Epithelial cell of esophagus (primary cell): ENCODE measurements around the gene DST.

Source experiments
- DNase-seq: peaks from one replicate; pipeline ENCODE4 v3.0.0; 2010; ENCODE audit warnings: low read depth
- H3K4me3 ChIP-seq: 2 replicates; pipeline ENCODE4 v1.5.1; 2011; ENCODE audit warnings: mild to moderate bottlenecking, low read length, control low read depth
- TF ChIP-seq, protein P1 (sequence below): IDR thresholded peaks from 2 replicates; pipeline ENCODE4 v1.5.1; 2011; ENCODE audit warnings: low read depth, mild to moderate bottlenecking, low read length, control low read depth, inconsistent platforms; ENCODE audit not compliant: insufficient read depth; ENCODE audit errors: missing control alignments

The DST gene

DNA sequence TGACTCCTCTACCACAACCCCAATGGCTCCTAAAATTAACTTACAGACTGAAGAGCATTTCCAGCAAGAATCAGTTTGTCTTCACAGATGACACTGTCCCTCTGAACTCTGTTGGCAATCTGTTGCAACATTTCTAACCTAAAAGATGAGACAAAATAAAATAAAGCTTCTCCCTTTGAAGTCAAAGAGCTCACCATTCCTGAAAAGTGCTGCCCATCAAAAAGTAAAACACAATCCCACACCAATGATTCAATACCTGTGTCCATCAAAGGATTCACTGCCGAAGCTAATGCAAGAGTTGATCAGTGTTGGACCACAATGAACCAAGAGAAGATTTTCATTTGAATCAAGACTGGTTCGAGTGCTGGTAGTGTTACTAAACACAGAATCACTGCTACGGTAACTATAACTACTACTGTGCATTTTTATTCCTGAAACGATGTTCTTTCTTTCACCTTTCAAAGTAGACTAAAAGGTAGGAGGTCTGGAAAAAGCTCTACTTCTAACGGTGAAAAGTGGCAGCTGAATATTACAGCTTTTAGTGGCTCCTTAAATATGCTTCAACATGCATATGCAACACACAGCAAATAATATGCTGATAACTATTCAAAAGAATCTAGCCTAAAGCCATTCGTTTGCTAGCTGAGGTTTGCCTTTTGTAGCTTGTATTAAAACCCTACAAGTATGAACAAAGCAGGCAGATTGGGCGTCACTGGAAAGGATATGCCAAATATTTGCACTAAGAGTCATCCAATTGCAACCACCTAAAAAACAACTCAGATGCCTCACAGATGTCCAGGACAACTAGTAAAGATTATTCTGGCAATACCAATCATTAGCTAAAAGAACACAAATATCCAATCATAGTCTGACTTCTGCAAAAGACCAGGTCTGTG is at the start of gene DST:
Gene DST (minus strand): TSS at position 524 of the 896 bp plus-strand sequence.
- TF ChIP-seq, protein P1, sequence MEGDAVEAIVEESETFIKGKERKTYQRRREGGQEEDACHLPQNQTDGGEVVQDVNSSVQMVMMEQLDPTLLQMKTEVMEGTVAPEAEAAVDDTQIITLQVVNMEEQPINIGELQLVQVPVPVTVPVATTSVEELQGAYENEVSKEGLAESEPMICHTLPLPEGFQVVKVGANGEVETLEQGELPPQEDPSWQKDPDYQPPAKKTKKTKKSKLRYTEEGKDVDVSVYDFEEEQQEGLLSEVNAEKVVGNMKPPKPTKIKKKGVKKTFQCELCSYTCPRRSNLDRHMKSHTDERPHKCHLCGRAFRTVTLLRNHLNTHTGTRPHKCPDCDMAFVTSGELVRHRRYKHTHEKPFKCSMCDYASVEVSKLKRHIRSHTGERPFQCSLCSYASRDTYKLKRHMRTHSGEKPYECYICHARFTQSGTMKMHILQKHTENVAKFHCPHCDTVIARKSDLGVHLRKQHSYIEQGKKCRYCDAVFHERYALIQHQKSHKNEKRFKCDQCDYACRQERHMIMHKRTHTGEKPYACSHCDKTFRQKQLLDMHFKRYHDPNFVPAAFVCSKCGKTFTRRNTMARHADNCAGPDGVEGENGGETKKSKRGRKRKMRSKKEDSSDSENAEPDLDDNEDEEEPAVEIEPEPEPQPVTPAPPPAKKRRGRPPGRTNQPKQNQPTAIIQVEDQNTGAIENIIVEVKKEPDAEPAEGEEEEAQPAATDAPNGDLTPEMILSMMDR: no peak
- H3K4me3 ChIP-seq: peak within 1 kb of the TSS; percentile 66
- DNase-seq: peak; percentile 97

DNA sequence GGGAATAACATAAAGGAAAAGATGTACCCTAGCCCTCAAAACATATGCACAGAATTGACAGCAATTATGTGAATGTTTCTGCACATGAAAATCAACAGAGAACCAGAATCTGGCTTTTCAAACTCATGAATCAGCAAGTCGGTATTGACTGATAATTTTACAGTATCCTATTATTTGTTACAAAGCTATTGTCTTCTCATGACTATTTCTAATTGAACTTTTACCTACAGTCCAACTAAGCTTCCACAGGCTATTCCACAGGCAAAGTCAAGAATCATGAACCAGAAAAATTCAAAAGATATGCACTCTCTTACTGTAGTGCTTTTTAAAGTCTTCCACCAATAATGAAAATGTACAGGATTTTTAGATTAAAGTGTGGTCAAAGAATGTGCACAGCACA is 49.1 kb upstream of the DST start:
- no peak overlapping the region for H3K4me3 ChIP-seq
- TF ChIP-seq, protein P1: no peak
- DNase-seq: no peak

DNA sequence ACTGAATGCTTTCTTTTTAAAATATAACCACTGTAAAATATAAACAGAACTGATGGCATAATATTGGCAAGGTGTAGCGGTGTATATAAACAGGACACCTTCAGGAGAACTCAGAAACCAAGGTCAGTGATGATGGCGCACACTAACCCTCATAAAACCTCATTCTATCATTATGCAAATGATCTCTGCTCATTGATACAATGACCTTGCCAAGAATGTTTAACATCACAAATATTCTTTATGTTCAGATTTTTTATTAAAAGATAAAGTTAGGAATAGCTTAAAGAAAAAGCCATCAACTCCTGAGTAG is 48.6 kb upstream of the DST start:
- no peak for DNase-seq
- TF ChIP-seq, protein P1: no peak
- H3K4me3 ChIP-seq: no peak overlapping the region

DNA sequence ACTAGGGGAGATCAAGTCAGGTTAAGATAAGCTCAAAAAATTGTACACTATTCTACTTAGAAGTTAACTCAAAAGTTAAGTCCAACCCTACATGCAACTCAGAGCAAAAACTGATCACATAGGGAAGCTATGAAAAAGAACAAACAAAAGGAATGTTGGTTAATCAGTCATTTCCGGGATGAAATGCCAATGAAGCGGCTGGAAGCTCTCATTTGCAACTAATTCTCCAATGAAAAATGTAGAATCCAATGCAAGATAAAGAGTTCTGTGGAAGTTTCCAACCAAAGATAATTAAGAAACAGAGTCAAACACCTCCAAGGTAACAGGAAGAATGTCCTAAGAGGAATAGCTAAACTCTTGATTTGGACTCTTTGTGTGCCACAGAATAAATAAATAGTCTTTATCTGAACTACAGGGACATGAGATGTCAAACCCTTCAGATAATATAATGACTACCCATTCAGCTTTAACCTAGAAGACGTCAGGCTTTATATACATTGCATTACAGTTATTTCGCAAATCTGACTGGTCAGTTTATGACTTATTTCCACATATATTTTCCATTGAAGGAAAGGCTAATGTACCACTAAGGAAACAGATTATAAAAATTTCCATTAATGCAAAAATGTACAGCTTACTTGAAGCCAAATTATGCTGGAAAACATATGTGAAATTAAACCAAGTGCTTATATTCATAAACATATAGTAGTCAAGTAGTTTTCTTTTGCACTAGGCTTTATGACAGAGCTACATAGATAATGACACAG is 48.0 kb upstream of the DST start:
- TF ChIP-seq, protein P1: no peak
- H3K4me3 ChIP-seq: no peak overlapping the region
- DNase-seq: peak; percentile 64

DNA sequence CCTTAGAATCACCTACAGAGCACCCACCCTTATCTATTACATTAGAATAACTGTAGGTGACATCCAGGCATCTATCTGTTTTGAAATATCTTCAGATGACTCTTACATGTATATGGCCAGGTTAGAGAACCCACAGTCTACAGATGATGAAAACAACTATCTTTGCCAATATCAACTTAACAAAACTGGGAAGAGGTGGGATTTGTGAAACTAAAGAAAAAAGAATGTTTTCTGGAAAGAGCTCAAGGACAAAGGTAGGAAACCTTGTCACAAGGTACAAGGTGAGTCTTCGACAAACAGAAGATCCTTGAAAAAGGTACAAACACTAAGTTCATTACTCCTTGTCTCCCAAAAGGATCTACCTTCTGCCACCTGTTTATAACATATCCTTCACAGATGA is 47.0 kb upstream of the DST start:
- no peak for DNase-seq
- TF ChIP-seq, protein P1: no peak
- H3K4me3 ChIP-seq: no peak overlapping the region

DNA sequence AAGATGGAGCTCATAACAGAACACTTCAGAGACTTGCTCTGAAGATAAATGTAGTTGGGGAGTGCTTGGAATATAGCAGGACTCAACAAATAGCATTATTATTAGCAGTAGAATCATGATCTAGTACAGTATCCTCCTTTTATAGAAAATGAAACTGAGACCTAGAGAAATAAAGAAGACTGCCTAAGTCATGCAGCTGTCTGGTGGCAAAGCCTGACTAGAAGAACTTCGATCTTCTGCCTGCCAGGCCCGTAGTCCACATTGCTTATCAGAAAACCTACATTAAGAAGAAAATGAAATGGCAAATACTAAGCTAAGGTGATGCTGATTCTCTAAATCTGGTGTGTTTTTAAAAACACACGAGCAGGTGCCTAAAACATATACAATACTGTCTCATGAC is 46.4 kb upstream of the DST start:
- H3K4me3 ChIP-seq: no peak overlapping the region

More for the DNA sequence above, 46.4 kb upstream of the DST start:
- TF ChIP-seq, protein P1: no peak
- no peak for DNase-seq
